Stimulated activated CD4-positive, alpha-beta T cell treated with anti-CD3 and anti-CD28 coated beads, Interleukin-4, amount 100 ng/mL, for 48 hours (primary cell): Measurements from ENCODE around the gene FAM3D.

Experiments
- DNase-seq, 2 donors: peaks; one replicate each; pipeline ENCODE4 v3.0.0-alpha.2; 2020; ENCODE audit warnings: low read depth in 2 of 2

FAM3D gene

DNA sequence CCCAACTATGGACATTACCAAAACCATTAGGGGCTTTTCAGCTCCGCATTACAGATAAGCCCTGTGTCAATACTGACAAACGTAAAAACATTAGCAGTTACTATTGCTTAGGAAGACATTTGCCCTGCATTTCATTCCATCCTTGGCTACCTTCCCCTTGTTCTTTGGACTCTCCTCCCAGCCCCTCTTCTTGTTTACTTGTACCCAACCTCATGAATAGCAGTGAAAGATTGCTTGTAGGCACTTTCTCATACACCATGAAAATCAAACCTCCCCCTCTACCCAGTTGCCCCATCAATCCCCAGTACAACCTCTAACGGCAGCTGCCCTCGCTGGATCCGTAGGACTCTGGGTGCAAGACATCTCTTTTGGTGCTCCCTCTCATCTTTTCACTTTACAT, 72.5 kb downstream of the FAM3D start:
- no peak for DNase-seq

DNA sequence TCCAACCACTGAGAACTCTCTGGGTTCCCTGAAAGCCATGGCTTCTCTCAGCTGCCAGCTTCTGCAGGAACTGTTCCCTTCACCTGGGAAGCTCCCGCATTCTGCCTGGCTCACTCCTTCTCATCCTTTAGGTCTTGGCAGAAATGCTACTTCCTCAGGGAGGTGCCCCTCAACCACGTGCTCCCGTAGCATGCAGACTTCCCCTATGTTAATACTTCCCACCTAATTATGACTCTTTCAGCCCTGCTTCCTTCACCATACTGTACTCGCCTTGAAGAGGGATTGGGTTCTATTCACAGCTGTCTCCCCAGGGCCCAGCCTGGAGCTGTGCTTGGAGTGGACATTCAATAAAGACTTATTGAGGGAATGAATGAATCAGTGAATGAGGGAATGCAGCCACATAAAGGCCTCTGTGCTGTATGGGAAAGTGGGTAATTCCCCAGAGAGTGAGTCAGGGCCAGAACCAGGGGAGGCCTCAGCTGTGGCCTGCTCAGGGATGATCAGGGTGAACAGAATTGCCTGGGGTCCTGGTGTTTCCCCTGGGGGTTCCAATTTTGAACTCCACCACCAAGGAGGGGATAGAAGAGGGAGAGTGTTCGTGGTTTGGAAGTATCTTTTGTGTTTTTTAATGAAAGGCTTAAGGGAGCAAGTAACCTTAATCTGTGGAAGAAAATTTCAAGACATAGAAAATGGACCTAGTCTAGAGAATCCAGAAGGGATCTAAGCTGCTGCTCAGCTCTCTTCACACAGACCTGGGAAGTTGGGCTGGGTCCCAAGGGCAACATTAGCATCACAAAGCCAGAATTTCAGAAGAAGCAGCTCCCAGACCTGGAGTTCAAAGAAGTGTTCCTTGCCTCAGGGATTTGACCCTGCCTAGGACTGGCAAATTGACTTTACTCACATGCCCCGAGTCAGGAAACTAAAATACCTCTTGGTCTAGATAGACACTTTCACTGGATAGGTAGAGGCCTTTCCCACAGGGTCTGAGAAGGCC, 74.8 kb downstream of the FAM3D start:
- DNase-seq: no peak

DNA sequence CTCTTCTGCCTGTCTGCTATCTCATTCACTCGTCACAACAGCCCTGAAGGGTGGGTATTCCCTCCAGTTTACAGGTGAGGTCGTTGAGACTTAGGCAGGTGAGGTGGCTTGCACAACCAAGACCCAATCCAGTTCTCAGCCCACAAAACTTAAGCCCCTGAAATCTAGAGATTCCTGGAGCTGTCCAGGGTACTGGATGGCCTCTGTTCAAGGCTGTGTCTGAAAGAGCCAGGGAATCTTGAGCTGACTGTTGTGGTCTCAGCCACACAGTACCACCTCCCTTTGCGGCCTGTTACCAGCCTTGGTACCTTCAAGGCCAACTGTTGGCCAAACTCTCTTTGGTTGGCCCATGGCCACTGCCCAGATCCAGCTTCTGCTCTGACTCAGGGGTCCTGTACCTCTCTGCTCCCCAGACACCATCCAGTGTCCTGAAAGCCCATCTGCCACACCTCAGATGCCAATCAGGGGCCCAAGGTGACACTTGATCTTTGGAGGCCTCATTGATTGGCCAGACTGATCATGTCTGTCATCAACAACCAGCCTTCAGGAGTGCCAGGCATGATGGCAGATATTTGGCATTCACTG, 78.5 kb downstream of the FAM3D start:
- DNase-seq: no peak

- DNase-seq: no peak
These were observed 79.8 kb downstream of the FAM3D start for GRCh38 chr3:58586776-58587192.

DNA sequence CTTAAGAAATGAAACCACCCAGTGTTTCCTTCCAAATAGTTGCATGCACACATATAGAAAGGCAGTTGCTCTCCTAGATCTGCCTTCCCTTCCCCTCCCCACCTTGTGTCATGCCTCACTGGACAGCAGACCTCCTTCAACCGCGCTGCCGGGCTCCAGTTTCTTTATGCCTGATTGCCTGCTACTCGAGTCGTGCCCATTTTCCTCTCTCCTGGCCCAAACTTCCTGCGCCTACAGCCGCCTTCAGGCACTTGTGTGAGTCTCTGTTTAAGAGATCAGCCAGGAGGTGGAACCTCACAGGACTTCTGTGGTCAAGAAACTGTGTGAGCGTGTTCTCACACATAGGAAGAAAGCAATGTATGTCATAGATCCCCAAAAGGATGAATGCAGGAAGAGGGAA, 80.6 kb downstream of the FAM3D start:
- DNase-seq: no peak

GRCh38 chr3:58585005-58585786, 81.4 kb downstream of the FAM3D start:
- peak; percentile 49 to 58 for DNase-seq

DNA sequence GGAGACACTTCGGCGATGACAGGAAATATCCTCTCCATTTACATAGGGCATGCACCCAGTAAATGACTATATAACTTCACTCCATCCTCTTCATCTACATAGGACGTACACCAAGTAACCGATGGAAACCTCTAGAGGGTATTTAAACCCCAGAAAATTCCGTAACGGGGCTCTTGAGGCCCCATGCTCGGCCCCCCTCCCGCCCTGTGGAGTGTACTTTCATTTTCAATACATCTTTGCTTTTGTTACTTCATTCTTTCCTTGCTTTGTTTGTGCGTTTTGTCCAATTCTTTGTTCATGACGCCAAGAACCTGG, 81.9 kb downstream of the FAM3D start:
- DNase-seq: no peak
